ENCODE measurements around the gene EPN3.

DNA sequence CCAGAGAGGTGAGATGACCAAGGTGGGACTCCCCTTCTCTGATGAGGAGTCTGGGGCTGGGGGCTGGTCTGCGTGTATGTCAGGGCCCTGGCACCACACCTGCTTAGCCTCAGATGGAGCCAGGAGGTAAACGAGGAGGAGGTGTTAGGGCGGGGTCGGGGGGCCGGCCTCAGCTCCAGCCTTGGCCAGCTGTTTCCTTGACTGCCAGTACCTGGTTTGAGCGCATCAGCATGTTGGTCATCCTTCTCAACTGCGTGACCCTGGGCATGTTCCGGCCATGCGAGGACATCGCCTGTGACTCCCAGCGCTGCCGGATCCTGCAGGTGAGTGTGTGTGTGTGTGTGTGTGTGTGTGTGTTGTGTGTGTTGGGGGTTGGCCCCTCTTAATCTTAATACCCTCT lies 36.1 kb downstream of the EPN3 start:
- TF ChIP-seq, protein P1, sequence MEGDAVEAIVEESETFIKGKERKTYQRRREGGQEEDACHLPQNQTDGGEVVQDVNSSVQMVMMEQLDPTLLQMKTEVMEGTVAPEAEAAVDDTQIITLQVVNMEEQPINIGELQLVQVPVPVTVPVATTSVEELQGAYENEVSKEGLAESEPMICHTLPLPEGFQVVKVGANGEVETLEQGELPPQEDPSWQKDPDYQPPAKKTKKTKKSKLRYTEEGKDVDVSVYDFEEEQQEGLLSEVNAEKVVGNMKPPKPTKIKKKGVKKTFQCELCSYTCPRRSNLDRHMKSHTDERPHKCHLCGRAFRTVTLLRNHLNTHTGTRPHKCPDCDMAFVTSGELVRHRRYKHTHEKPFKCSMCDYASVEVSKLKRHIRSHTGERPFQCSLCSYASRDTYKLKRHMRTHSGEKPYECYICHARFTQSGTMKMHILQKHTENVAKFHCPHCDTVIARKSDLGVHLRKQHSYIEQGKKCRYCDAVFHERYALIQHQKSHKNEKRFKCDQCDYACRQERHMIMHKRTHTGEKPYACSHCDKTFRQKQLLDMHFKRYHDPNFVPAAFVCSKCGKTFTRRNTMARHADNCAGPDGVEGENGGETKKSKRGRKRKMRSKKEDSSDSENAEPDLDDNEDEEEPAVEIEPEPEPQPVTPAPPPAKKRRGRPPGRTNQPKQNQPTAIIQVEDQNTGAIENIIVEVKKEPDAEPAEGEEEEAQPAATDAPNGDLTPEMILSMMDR (conservative IDR thresholded peaks at IDR 0.05; ENCODE audit: low read depth, low read length) = no peak
- TF ChIP-seq EZH2 (IDR thresholded peaks at IDR 0.05; ENCODE audit: low read length, unreplicated experiment) = no peak
- TF ChIP-seq EZH2phosphoT487 (IDR thresholded peaks at IDR 0.05; ENCODE audit: borderline replicate concordance, low read length) = no peak

Data from PC-3 (cell line).